Gastrocnemius medialis (tissue), 4 donors: Measurements from ENCODE around the gene TPM2. TPM values are rescaled to one million over a fixed set of nuclear protein-coding genes. Genes with fewer than 3 reads are reported as not detected.
A peak's percentile ranks its signal among the peaks of the same experiment; 100 is the strongest.

Experiments
- ATAC-seq, 2 donors: fragments of 150-250 bp; one replicate each; pipeline ENCODE4 v1.9.1; 2016
- DNase-seq, 2 donors: peaks; one replicate each; pipeline ENCODE4 v3.0.0-alpha.2; 2019
- H3K27ac ChIP-seq, 4 donors: fragments of 200-600 bp; sonication (generic); 1 replicate in 1 of 4; 2 replicates in 3 of 4; pipeline ENCODE4 v1.5.1; 2016 to 2018; ENCODE audit warnings: mild to moderate bottlenecking in 2 of 4, moderate library complexity in 1 of 4
- H3K27me3 ChIP-seq, 3 donors: fragments of 200-600 bp; sonication (generic) in 2 of 3; 1 replicate in 1 of 3; 2 replicates in 2 of 3; pipeline versions ENCODE4 v1.5.1 to v1.6.0; 2016 to 2019; ENCODE audit warnings: mild to moderate bottlenecking in 1 of 3, moderate library complexity in 1 of 3
- H3K36me3 ChIP-seq, 2 donors: fragments of 200-600 bp; sonication (generic) in 1 of 2; one replicate each; pipeline ENCODE4 v1.5.1; 2017 to 2018
- H3K4me1 ChIP-seq, 2 donors: fragments of 200-600 bp; sonication (generic) in 1 of 2; one replicate each; pipeline ENCODE4 v1.5.1; 2016 to 2017; ENCODE audit warnings: mild to moderate bottlenecking in 2 of 2
- H3K4me3 ChIP-seq, 4 donors: fragments of 200-600 bp; sonication (generic) in 3 of 4; 1 replicate in 1 of 4; 2 replicates in 3 of 4; pipeline ENCODE4 v1.5.1; 2016 to 2019; ENCODE audit warnings: mild to moderate bottlenecking in 2 of 4
- H3K9me3 ChIP-seq, 3 donors: fragments of 200-600 bp; sonication (generic) in 2 of 3; 1 replicate in 1 of 3; 2 replicates in 2 of 3; pipeline ENCODE4 v1.5.1; 2016 to 2019
- POLR2A ChIP-seq, 2 donors: fragments of 450-650 bp; IDR thresholded peaks; one replicate each; pipeline ENCODE4 v1.6.1; 2017; ENCODE audit warnings: antibody characterized with exemption in 2 of 2, mild to moderate bottlenecking in 2 of 2, moderate library complexity in 2 of 2
- in situ Hi-C, 4 donors: fragments of 200-750 bp; cut with MboI; loops; one replicate each; pipeline versions ENCODE4 v1.15.0 to v1.8.0; 2017; ENCODE audit warnings: low sequenced_read_pairs in 4 of 4
- intact Hi-C: fragments of 100-400 bp; cut with DNase I; formaldehyde crosslinking; loops from one replicate; pipeline ENCODE4 v1.15.1; 2023; ENCODE audit warnings: low total_unique reads
- total RNA-seq, 4 donors: library from RNA; depleted of rRNA; stranded (reverse); fragments of >200 nt; gene quantifications; one replicate each; pipeline versions ENCODE4 v1.1.0 to v1.2.3, GENCODE V29; 2016
- TF ChIP-seq, protein P1 (sequence below), 5 experiments: fragments of 450-650 bp in 3 of 5; fragments of 200-600 bp in 2 of 5; sonication (generic) in 2 of 5; IDR thresholded peaks in 4 of 5; conservative IDR thresholded peaks in 1 of 5; 1 replicate in 4 of 5; 2 replicates in 1 of 5; pipeline ENCODE4 v1.5.1; 2016 to 2019; ENCODE audit warnings: antibody characterized with exemption in 5 of 5, mild to moderate bottlenecking in 3 of 5, moderate library complexity in 3 of 5

The TPM2 gene
- total RNA-seq, 4 donors from 2014 or later = 6,121 to 7,913 (median 7,020) TPM

DNA sequence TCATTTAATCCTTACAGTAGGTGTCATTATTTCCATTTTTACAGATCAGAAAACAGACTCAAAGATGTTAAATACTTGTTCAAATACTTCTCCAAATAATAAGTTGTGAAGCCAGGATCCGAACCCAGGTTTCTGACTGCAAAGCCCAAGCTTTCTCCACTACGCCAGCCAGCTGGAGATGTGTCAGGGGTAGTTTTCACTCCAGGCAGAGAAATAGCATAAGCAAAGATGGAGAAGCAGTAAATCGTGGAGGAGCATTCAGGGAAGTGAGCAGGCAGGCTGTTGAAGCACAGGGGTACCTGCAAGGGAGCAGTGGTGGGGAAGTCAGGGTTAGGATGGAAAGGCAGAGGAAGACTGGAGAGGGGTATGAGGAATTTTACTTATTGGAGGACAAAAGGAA is 39.4 kb upstream of the TPM2 start:
- Histone ChIP-seq H3K9me3 (no peaks in the 10 kb centered on the region), H3K27me3 (no peaks in the 10 kb centered on the region), H3K4me1 (peaks cover 51 to 62% of the 10 kb centered on the region in 2 donors), H3K36me3 (peaks cover 0 to 22% of the 10 kb centered on the region in 2 donors), H3K4me3 (peak overlapping the region; percentile 21 to 40 (median 26)), H3K27ac (peak overlapping the region; percentile 88 to 98 (median 92))
- intact Hi-C loops = no loop called here
- no peak for ATAC-seq
- in situ Hi-C loops = loop anchor here in 2 of 4 donors (10.0 to 25.0 kb wide), 2 partner anchors 64 to 242 kb away; partner anchors contain the start of genes ARHGEF39 (in 1 of the 2) and RUSC2 (in 1 of the 2)
- DNase-seq = no peak
- no peak for TF ChIP-seq POLR2A (IDR thresholded peaks at IDR 0.05)
- TF ChIP-seq, protein P1, sequence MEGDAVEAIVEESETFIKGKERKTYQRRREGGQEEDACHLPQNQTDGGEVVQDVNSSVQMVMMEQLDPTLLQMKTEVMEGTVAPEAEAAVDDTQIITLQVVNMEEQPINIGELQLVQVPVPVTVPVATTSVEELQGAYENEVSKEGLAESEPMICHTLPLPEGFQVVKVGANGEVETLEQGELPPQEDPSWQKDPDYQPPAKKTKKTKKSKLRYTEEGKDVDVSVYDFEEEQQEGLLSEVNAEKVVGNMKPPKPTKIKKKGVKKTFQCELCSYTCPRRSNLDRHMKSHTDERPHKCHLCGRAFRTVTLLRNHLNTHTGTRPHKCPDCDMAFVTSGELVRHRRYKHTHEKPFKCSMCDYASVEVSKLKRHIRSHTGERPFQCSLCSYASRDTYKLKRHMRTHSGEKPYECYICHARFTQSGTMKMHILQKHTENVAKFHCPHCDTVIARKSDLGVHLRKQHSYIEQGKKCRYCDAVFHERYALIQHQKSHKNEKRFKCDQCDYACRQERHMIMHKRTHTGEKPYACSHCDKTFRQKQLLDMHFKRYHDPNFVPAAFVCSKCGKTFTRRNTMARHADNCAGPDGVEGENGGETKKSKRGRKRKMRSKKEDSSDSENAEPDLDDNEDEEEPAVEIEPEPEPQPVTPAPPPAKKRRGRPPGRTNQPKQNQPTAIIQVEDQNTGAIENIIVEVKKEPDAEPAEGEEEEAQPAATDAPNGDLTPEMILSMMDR (IDR thresholded peaks at IDR 0.05 in 4 of 5, conservative IDR thresholded peaks at IDR 0.05 in 1 of 5) = no peak

- Histone ChIP-seq H3K9me3 (no peaks in the 10 kb centered on the region), H3K36me3 (peaks cover 0 to 24% of the 10 kb centered on the region in 2 donors), H3K4me3 (peak overlapping the region in 3 of 4 donors; percentile 26 to 43 (median 40)), H3K4me1 (peaks cover 44 to 54% of the 10 kb centered on the region in 2 donors), H3K27me3 (no peaks in the 10 kb centered on the region), H3K27ac (peak overlapping the region; percentile 62 to 98 (median 88))
- TF ChIP-seq, protein P1 (IDR thresholded peaks at IDR 0.05 in 4 of 5, conservative IDR thresholded peaks at IDR 0.05 in 1 of 5) = no peak
- TF ChIP-seq POLR2A (IDR thresholded peaks at IDR 0.05) = peak; percentile 47 to 50
- DNase-seq = peak; percentile 67 to 82
- in situ Hi-C loops = loop anchor here in 2 of 4 donors (10.0 to 25.0 kb wide), 2 partner anchors 64 to 241 kb away; partner anchors contain the start of genes ARHGEF39 (in 1 of the 2) and RUSC2 (in 1 of the 2)
- intact Hi-C loops = no loop called here
- peak; percentile 25 to 26 for ATAC-seq
These were observed 38.6 kb upstream of the TPM2 start for GRCh38 chr9:35728041-35728971.

- in situ Hi-C loops = loop anchor here in 2 of 4 donors (10.0 to 25.0 kb wide), 2 partner anchors 63 to 240 kb away; partner anchors contain the start of genes ARHGEF39 (in 1 of the 2) and RUSC2 (in 1 of the 2)
- H3K4me1 ChIP-seq = peaks cover 40 to 50% of the 10 kb centered on the region in 2 donors
These were observed 37.9 kb upstream of the TPM2 start for GRCh38 chr9:35727676-35728040.

DNA sequence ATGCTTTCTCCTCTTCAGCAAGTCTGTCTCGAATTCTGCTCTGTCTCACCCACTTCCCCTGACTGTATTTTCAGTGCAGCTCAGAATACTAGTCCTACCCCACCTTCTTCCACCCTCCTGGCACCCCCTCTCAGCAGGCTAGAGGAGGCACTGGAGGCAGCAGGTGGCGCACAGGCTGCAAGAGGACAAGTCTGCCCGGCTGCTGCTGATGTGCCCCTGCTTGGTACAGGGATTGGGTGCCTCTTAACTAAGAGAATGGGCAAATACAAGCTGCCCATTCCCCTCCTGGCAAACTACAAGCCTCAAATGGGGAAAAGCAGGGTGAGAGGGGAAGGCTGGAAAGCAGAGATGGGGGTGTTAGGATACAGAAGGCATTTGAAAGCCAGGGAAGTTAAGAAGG is 37.2 kb upstream of the TPM2 start:
- peaks cover 40 to 50% of the 10 kb centered on the region in 2 donors for H3K4me1 ChIP-seq
- no peak for ATAC-seq

More at GRCh38 chr9:35727676-35728040, 37.9 kb upstream of the TPM2 start:
- Histone ChIP-seq H3K9me3 (no peaks in the 10 kb centered on the region), H3K4me3 (peak overlapping the region in 2 of 4 donors; percentile 26 to 43), H3K27ac (peak overlapping the region; percentile 62 to 98 (median 88)), H3K36me3 (peaks cover 0 to 30% of the 10 kb centered on the region in 2 donors), H3K27me3 (no peaks in the 10 kb centered on the region)
- DNase-seq (no peak), ATAC-seq (no peak)
- TF ChIP-seq, protein P1 (IDR thresholded peaks at IDR 0.05 in 4 of 5, conservative IDR thresholded peaks at IDR 0.05 in 1 of 5) = no peak
- TF ChIP-seq POLR2A (IDR thresholded peaks at IDR 0.05) = no peak
- intact Hi-C loops = no loop called here

More for the DNA sequence above, 37.2 kb upstream of the TPM2 start:
- Histone ChIP-seq H3K27me3 (no peaks in the 10 kb centered on the region), H3K9me3 (no peaks in the 10 kb centered on the region), H3K27ac (peak overlapping the region; percentile 62 to 98 (median 88)), H3K4me3 (no peak overlapping the region), H3K36me3 (peaks cover 0 to 38% of the 10 kb centered on the region in 2 donors)
- no peak for DNase-seq
- in situ Hi-C loops (loop anchor here in 2 of 4 donors (10.0 to 25.0 kb wide), 2 partner anchors 62 to 240 kb away; partner anchors contain the start of genes ARHGEF39 (in 1 of the 2) and RUSC2 (in 1 of the 2)), intact Hi-C loops (no loop called here)
- no peak for TF ChIP-seq POLR2A (IDR thresholded peaks at IDR 0.05)
- TF ChIP-seq, protein P1 (IDR thresholded peaks at IDR 0.05 in 4 of 5, conservative IDR thresholded peaks at IDR 0.05 in 1 of 5) = no peak
